Kidney (tissue), 14 donors: Measurements from ENCODE around the gene RNF121. TPM values are rescaled to one million over a fixed set of nuclear protein-coding genes. Genes with fewer than 3 reads are reported as not detected.

Experiments
- DNase-seq, 5 donors: peaks; one replicate each; pipeline ENCODE4 v3.0.0-alpha.2; 2013 to 2020
- FAIRE-seq: peaks from 2 replicates; lab custom pipeline; 2012; peaks lifted over from hg19 to GRCh38; lab: Jason Lieb, UNC
- H3K27ac ChIP-seq, 2 donors: one replicate each; pipeline ENCODE4 v1.7.0; 2013; ENCODE audit warnings: low read depth in 2 of 2, low read length in 2 of 2, inconsistent platforms in 1 of 2
- H3K27me3 ChIP-seq: one replicate; pipeline ENCODE4 v1.7.1; 2013; ENCODE audit warnings: low read length, inconsistent platforms; ENCODE audit not compliant: control insufficient read depth, insufficient read depth
- H3K36me3 ChIP-seq, 3 donors: one replicate each; pipeline versions ENCODE4 v1.7.0 to v1.7.1; 2013; ENCODE audit warnings: low read length in 3 of 3, control low read depth in 1 of 3, inconsistent platforms in 1 of 3; ENCODE audit not compliant: insufficient read depth in 3 of 3, control insufficient read depth in 2 of 3
- H3K4me1 ChIP-seq, 3 donors: one replicate each; pipeline versions ENCODE4 v1.7.0 to v1.7.1; 2013; ENCODE audit warnings: low read length in 3 of 3, inconsistent platforms in 1 of 3, low read depth in 1 of 3; ENCODE audit not compliant: control insufficient read depth in 2 of 3, insufficient read depth in 2 of 3
- H3K4me3 ChIP-seq, 3 donors: one replicate each; pipeline versions ENCODE4 v1.7.0 to v1.8.1; 2013; ENCODE audit warnings: low read length in 3 of 3, control low read depth in 1 of 3, inconsistent platforms in 1 of 3
- H3K9ac ChIP-seq, 3 donors: one replicate each; pipeline versions ENCODE4 v1.7.0 to v1.7.1; 2013; ENCODE audit warnings: low read length in 3 of 3, control low read depth in 1 of 3, inconsistent platforms in 1 of 3
- H3K9me3 ChIP-seq, 3 donors: one replicate each; pipeline versions ENCODE4 v1.7.0 to v1.7.1; 2013; ENCODE audit warnings: low read length in 3 of 3, control low read depth in 1 of 3, inconsistent platforms in 1 of 3; ENCODE audit not compliant: control insufficient read depth in 2 of 3, insufficient read depth in 1 of 3
- CTCF ChIP-seq: IDR thresholded peaks from 3 replicates; pipeline ENCODE4 v1.5.1; 2012; ENCODE audit warnings: mild to moderate bottlenecking, moderate library complexity, borderline replicate concordance; ENCODE audit not compliant: insufficient read depth; ENCODE audit errors: extremely low read depth
- intact Hi-C: fragments of 100-400 bp; cut with DNase I; formaldehyde crosslinking; loops from one replicate; pipeline ENCODE4 v1.11.1; 2022
- polyA plus RNA-seq: library from polyadenylated mRNA; stranded (reverse); fragments of 350-450 nt; fragmentation: Illumina TruSeq; extraction: RNeasy Lipid Tissue Mini Kit (QIAGEN cat#74804); gene quantifications from one replicate; pipeline ENCODE4 v1.2.3, GENCODE V29; 2014; ENCODE audit warnings: low read depth, low replicate concordance; ENCODE audit not compliant: insufficient read depth
- total RNA-seq: library from RNA; stranded (reverse); fragmentation: NEBNext Ultra II Directional; extraction: Animal tissue kit (Norgen Biotek cat#: 25700); gene quantifications from one replicate; pipeline ENCODE4 v1.2.1, GENCODE V29; 2021
- donor health status: control.
- donor health status: control.
- donor health status: control.
- donor health status: control.
- donor health status: control.
- donor health status: DM: yes; HTN: yes; CAD: no.
- donor health status: Normal renal cell carcinoma (clear cell type).

The RNF121 gene
- total and polyA plus RNA-seq, 2 donors from 2014 or later = 37.1 to 59.4 TPM

- intact Hi-C loops = no loop called here
- Histone ChIP-seq H3K9me3 (no peaks in the 10 kb centered on the region), H3K9ac (peak overlapping the region; percentile 82 to 89 (median 82)), H3K27ac (peak overlapping the region; percentile 92 to 98), H3K27me3 (no peaks in the 10 kb centered on the region), H3K36me3 (peaks cover 1 to 2% (median 1%) of the 10 kb centered on the region in 3 donors), H3K4me1 (peaks cover 13 to 52% (median 43%) of the 10 kb centered on the region in 3 donors), H3K4me3 (peak overlapping the region; percentile 64 to 94 (median 74))
- TF ChIP-seq CTCF = no peak
- peak; percentile 94 to 98 (median 97) for DNase-seq
- FAIRE-seq = no peak
Observed at GRCh38 chr11:72040491-72041363, 111.9 kb downstream of the RNF121 start.

- peak overlapping the region; percentile 64 to 94 (median 74) for H3K4me3 ChIP-seq
- FAIRE-seq (no peak), DNase-seq (peak; percentile 74 to 89 (median 86))
- intact Hi-C loops = no loop called here
- H3K27ac ChIP-seq = peak overlapping the region; percentile 92 to 98
- H3K36me3 ChIP-seq = no peaks in the 10 kb centered on the region
- peak overlapping the region; percentile 74 to 82 (median 82) for H3K9ac ChIP-seq
- peaks cover 13 to 48% (median 40%) of the 10 kb centered on the region in 3 donors for H3K4me1 ChIP-seq
- no peak for TF ChIP-seq CTCF
- no peaks in the 10 kb centered on the region for H3K9me3 ChIP-seq
- no peaks in the 10 kb centered on the region for H3K27me3 ChIP-seq
Observed at GRCh38 chr11:72041364-72042063, 112.7 kb downstream of the RNF121 start.

- DNase-seq (no peak), FAIRE-seq (no peak)
- intact Hi-C loops = no loop called here
- H3K36me3 ChIP-seq = no peaks in the 10 kb centered on the region
- peak overlapping the region; percentile 64 to 94 (median 74) for H3K4me3 ChIP-seq
- H3K27me3 ChIP-seq = no peaks in the 10 kb centered on the region
- H3K9me3 ChIP-seq = no peaks in the 10 kb centered on the region
- H3K9ac ChIP-seq = peak overlapping the region; percentile 74 to 82 (median 82)
- peaks cover 11 to 43% (median 34%) of the 10 kb centered on the region in 3 donors for H3K4me1 ChIP-seq
- H3K27ac ChIP-seq = peak overlapping the region; percentile 92 to 98
- TF ChIP-seq CTCF = no peak
Observed at GRCh38 chr11:72042064-72042745, 113.4 kb downstream of the RNF121 start.
